ENCODE results near the gene ANO10.
"Not testable (repeated sequence)": the region's sequence is repeated elsewhere in the genome, so short reads cannot be mapped to it uniquely, and the experiment has no call there.

DNA sequence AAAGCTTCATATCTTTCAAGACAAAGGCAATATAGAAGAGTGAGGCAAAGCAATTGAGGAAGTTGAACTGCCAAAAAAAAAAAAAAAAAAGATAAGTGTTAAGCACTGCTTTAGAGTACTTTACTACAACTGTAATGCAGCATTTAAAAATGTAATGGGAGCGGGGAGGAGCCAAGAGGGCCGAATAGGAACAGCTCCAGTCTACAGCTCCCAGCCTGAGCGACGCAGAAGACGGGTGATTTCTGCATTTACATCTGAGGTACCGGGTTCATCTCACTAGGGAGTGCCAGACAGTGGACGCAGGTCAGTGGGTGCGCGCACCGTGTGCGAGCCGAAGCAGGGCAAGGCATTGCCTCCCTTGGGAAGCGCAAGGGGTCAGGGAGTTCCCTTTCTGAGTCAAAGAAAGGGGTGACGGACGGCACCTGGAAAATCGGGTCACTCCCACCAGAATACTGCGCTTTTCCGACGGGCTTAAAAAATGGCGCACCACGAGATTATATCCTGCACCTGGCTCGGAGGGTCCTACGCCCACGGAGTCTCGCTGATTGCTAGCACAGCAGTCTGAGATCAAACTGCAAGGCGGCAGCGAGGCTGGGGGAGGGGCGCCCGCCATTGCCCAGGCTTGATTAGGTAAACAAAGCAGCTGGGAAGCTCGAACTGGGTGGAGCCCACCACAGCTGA lies 56.0 kb downstream of the ANO10 start:
- TF ChIP-seq, protein P1, sequence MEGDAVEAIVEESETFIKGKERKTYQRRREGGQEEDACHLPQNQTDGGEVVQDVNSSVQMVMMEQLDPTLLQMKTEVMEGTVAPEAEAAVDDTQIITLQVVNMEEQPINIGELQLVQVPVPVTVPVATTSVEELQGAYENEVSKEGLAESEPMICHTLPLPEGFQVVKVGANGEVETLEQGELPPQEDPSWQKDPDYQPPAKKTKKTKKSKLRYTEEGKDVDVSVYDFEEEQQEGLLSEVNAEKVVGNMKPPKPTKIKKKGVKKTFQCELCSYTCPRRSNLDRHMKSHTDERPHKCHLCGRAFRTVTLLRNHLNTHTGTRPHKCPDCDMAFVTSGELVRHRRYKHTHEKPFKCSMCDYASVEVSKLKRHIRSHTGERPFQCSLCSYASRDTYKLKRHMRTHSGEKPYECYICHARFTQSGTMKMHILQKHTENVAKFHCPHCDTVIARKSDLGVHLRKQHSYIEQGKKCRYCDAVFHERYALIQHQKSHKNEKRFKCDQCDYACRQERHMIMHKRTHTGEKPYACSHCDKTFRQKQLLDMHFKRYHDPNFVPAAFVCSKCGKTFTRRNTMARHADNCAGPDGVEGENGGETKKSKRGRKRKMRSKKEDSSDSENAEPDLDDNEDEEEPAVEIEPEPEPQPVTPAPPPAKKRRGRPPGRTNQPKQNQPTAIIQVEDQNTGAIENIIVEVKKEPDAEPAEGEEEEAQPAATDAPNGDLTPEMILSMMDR (IDR thresholded peaks at IDR 0.05), result not testable (repeated sequence)
- TF ChIP-seq POLR2A (IDR thresholded peaks at IDR 0.05), result not testable (repeated sequence)

Data from thyroid gland (tissue), 4 donors.